Endothelial cell of umbilical vein (primary cell): ENCODE results near the gene UBC. TPM values are rescaled to one million over a fixed set of nuclear protein-coding genes. Genes with fewer than 3 reads are reported as not detected.

Experiments used
- BruUV-seq: library from RNA; stranded (reverse); fragments of 400-500 nt; replicated peaks from 2 replicates; lab custom pipeline; 2021; lab: Mats Ljungman, UMichigan
- CTCF ChIA-PET: fragments of 300-600, 350-600 bp; sonication (Branson Sonifier 250); formaldehyde crosslinking; loops from one replicate; lab custom pipeline; 2021; ENCODE audit warnings: antibody characterized with exemption, inconsistent platforms; lab: Charles Lee
- POLR2A ChIA-PET: fragments of 300-600, 350-600 bp; sonication (Branson Sonifier 250); formaldehyde crosslinking; loops from one replicate; lab custom pipeline; 2021; ENCODE audit warnings: antibody characterized with exemption, inconsistent platforms; lab: Charles Lee
- DNase-seq: peaks from one replicate; pipeline ENCODE4 v3.0.0-alpha.2; 2011; ENCODE audit warnings: low read depth, low spot score
- FAIRE-seq: peaks from 2 replicates; lab custom pipeline; 2011; peaks lifted over from hg19 to GRCh38; lab: Jason Lieb, UNC
- H2AFZ ChIP-seq: 2 replicates; pipeline ENCODE4 v1.6.0; 2012; ENCODE audit warnings: low read depth, low read length, control low read depth, inconsistent platforms
- H3K27ac ChIP-seq: 2 replicates; pipeline ENCODE4 v1.5.1; 2011; ENCODE audit warnings: low read depth, mild to moderate bottlenecking, control low read depth, low read length, moderate library complexity; ENCODE audit not compliant: insufficient read depth
- H3K27me3 ChIP-seq, 2 experiments: 2 replicates each; pipeline versions ENCODE4 v1.6.0 to v1.6.1; 2011; ENCODE audit warnings: low read length in 2 of 2, mixed read lengths in 1 of 2; ENCODE audit not compliant: control insufficient read depth in 2 of 2, insufficient read depth in 2 of 2
- H3K36me3 ChIP-seq, 2 experiments: 2 replicates in 1 of 2; 3 replicates in 1 of 2; pipeline ENCODE4 v1.5.1; 2011; ENCODE audit warnings: low read length in 2 of 2, mild to moderate bottlenecking in 1 of 2, moderate library complexity in 1 of 2; ENCODE audit not compliant: control insufficient read depth in 2 of 2, insufficient read depth in 2 of 2; ENCODE audit errors: extremely low read depth in 1 of 2
- H3K4me1 ChIP-seq: 3 replicates; pipeline ENCODE4 v1.5.1; 2011; ENCODE audit warnings: mild to moderate bottlenecking, low read length; ENCODE audit not compliant: control insufficient read depth, insufficient read depth; ENCODE audit errors: extremely low read depth
- H3K4me2 ChIP-seq: 2 replicates; pipeline ENCODE4 v1.6.1; 2011; ENCODE audit warnings: low read length, control low read depth, mixed read lengths; ENCODE audit not compliant: insufficient read depth
- H3K4me3 ChIP-seq, 3 experiments: fragments of 200-600 bp in 1 of 3; sonication (generic), shearing (Covaris generic) in 1 of 3; replicated peaks in 1 of 3; 2 replicates each; pipeline ENCODE4 v1.5.1; 2011 to 2016; ENCODE audit warnings: control low read depth in 3 of 3, low read length in 3 of 3, mild to moderate bottlenecking in 2 of 3, inconsistent platforms in 1 of 3, low read depth in 1 of 3, moderate library complexity in 1 of 3; ENCODE audit not compliant: insufficient read depth in 1 of 3
- H3K79me2 ChIP-seq: 2 replicates; pipeline ENCODE4 v1.6.0; 2012; ENCODE audit warnings: low read length, inconsistent platforms; ENCODE audit not compliant: control insufficient read depth, insufficient read depth
- H3K9ac ChIP-seq: replicated peaks from 2 replicates; pipeline ENCODE3; 2011; ENCODE audit warnings: low read length, control low read depth; ENCODE audit not compliant: insufficient read depth; ENCODE audit errors: extremely low read depth
- H3K9me1 ChIP-seq: replicated peaks from 3 replicates; pipeline ENCODE4 v1.6.0; 2011; ENCODE audit warnings: mild to moderate bottlenecking, low read length; ENCODE audit not compliant: control insufficient read depth, insufficient read depth; ENCODE audit errors: extremely low read depth
- H3K9me3 ChIP-seq: replicated peaks from 2 replicates; pipeline ENCODE4 v1.5.1; 2012; ENCODE audit warnings: low read length, inconsistent platforms; ENCODE audit not compliant: control insufficient read depth, insufficient read depth
- H4K20me1 ChIP-seq: replicated peaks from 2 replicates; pipeline ENCODE3; 2011; ENCODE audit warnings: mild to moderate bottlenecking, low read length; ENCODE audit not compliant: control insufficient read depth, insufficient read depth; ENCODE audit errors: extremely low read depth
- CTCF ChIP-seq, 2 donors: IDR thresholded peaks; 1 replicate in 1 of 2; 2 replicates in 1 of 2; pipeline ENCODE4 v1.5.1; 2011; ENCODE audit warnings: low read length in 2 of 2, mild to moderate bottlenecking in 2 of 2, moderate library complexity in 2 of 2, control low read depth in 1 of 2, inconsistent platforms in 1 of 2, low read depth in 1 of 2; ENCODE audit not compliant: insufficient read depth in 1 of 2; ENCODE audit errors: extremely low read depth in 1 of 2
- EZH2 ChIP-seq: IDR thresholded peaks from 2 replicates; pipeline ENCODE4 v1.6.1; 2012; ENCODE audit warnings: borderline replicate concordance, low read depth, mild to moderate bottlenecking, moderate library complexity, low read length, inconsistent platforms; ENCODE audit not compliant: severe bottlenecking
- FOS ChIP-seq: IDR thresholded peaks from 2 replicates; pipeline ENCODE4 v1.6.1; 2011; ENCODE audit warnings: mild to moderate bottlenecking, low read length, moderate library complexity, borderline replicate concordance; ENCODE audit not compliant: insufficient read depth
- GATA2 ChIP-seq: IDR thresholded peaks from 2 replicates; pipeline ENCODE4 v1.7.0; 2011; ENCODE audit warnings: low read depth, mild to moderate bottlenecking, moderate library complexity, mixed read lengths, low read length; ENCODE audit not compliant: insufficient read length, insufficient read depth
- JUN ChIP-seq: IDR thresholded peaks from 2 replicates; pipeline ENCODE4 v1.6.1; 2011; ENCODE audit warnings: borderline replicate concordance, low read depth; ENCODE audit not compliant: insufficient read length, insufficient read depth
- MAX ChIP-seq: IDR thresholded peaks from 2 replicates; pipeline ENCODE4 v1.6.1; 2011; ENCODE audit not compliant: insufficient read depth, insufficient read length
- MYC ChIP-seq: IDR thresholded peaks from one replicate; pipeline ENCODE4 v1.6.1; 2011; ENCODE audit warnings: mild to moderate bottlenecking, low read depth, low read length
- POLR2A ChIP-seq: IDR thresholded peaks from 2 replicates; pipeline ENCODE4 v1.6.1; 2012; ENCODE audit warnings: low read depth, mild to moderate bottlenecking, control low read depth, low read length
- POLR2AphosphoS5 ChIP-seq: IDR thresholded peaks from 2 replicates; pipeline ENCODE4 v1.6.1; 2012; ENCODE audit warnings: low read depth, mild to moderate bottlenecking, control low read depth, low read length, moderate library complexity; ENCODE audit not compliant: insufficient read depth
- dilution Hi-C: fragments of 300-500 bp; cut with MboI; formaldehyde crosslinking; loops from one replicate; pipeline ENCODE4 v1.15.0; 2019; ENCODE audit warnings: low sequenced_read_pairs; ENCODE audit not compliant: extremely low pct_ligation_motif_present
- intact Hi-C: fragments of 100-400 bp; cut with micrococcal nuclease; formaldehyde crosslinking; loops from one replicate; pipeline ENCODE4 v1.10.0; 2022
- polyA plus RNA-seq, 4 experiments: library from polyadenylated mRNA; depleted of rRNA in 3 of 4; stranded (reverse) in 3 of 4; unstranded in 1 of 4; fragments of >200 nt; gene quantifications; 2 replicates each; pipeline versions ENCODE4 v1.2.1 to v1.2.3, GENCODE V29; 2011 to 2012; ENCODE audit warnings: missing spikeins in 1 of 4
- total RNA-seq: library from RNA; stranded (reverse); gene quantifications from 2 replicates; pipeline ENCODE4 v1.2.3, GENCODE V29; 2021

UBC gene
- total and polyA plus RNA-seq, 2 donors (not counting 3 experiments of a cell fraction or from before 2014, with no cell fraction given): 875 to 1,305 TPM

GRCh38 chr12:124930586-124930985 is 16.1 kb upstream of the UBC start:
- Histone ChIP-seq H3K4me3 (no peak overlapping the region), H3K9me1 (no peaks in the 10 kb centered on the region), H3K4me1 (peaks cover 14% of the 10 kb centered on the region), H3K79me2 (no peaks in the 10 kb centered on the region), H3K4me2 (no peak overlapping the region), H3K36me3 (no peaks in the 10 kb centered on the region), H3K9me3 (no peaks in the 10 kb centered on the region), H2AFZ (no peak overlapping the region), H3K27ac (no peak overlapping the region), H4K20me1 (no peaks in the 10 kb centered on the region), H3K27me3 (no peaks in the 10 kb centered on the region), H3K9ac (no peak overlapping the region)
- CTCF ChIA-PET: interaction anchor here (0.7 kb wide), 1 partner anchor 24 kb away, joined by 3 read pairs; no protein-coding TSS in a partner anchor
- intact Hi-C loops: no loop called here
- POLR2A ChIA-PET: no interaction called here
- dilution Hi-C loops: no loop called here
- DNase-seq (no peak), FAIRE-seq (no peak)
- no TSS peak for BruUV-seq
- TF ChIP-seq EZH2: no peak
- TF ChIP-seq FOS: no peak
- no peak for TF ChIP-seq MYC

GRCh38 chr12:124929649-124930419 is 15.4 kb upstream of the UBC start:
- H3K9me1 ChIP-seq: no peaks in the 10 kb centered on the region
- H3K27ac ChIP-seq: peak overlapping the region; percentile 93
- FAIRE-seq (no peak), DNase-seq (no peak)
- H4K20me1 ChIP-seq: no peaks in the 10 kb centered on the region
- BruUV-seq: no TSS peak
- peaks cover 14% of the 10 kb centered on the region for H3K4me1 ChIP-seq
- TF ChIP-seq JUN (no peak), CTCF (IDR thresholded peaks at IDR 0.05; ENCODE audit: extremely low read depth in 1 of 2, insufficient read depth in 1 of 2, low read depth in 1 of 2, low read length in 2 of 2) (no peak), MYC (no peak), GATA2 (no peak), EZH2 (no peak), FOS (no peak), POLR2A (no peak), POLR2AphosphoS5 (no peak), MAX (no peak)
- POLR2A ChIA-PET: no interaction called here
- H3K27me3 ChIP-seq: no peaks in the 10 kb centered on the region
- no peaks in the 10 kb centered on the region for H3K9me3 ChIP-seq
- H3K79me2 ChIP-seq: no peaks in the 10 kb centered on the region
- H3K9ac ChIP-seq: no peak overlapping the region
- CTCF ChIA-PET: no interaction called here
- H2AFZ ChIP-seq: no peak overlapping the region
- no peak overlapping the region for H3K4me3 ChIP-seq
- dilution Hi-C loops (no loop called here), intact Hi-C loops (loop anchor here (5.0 kb wide), 1 partner anchor 363 kb away; the partner anchor contains the start of gene NCOR2)
- H3K4me2 ChIP-seq: no peak overlapping the region
- H3K36me3 ChIP-seq: no peaks in the 10 kb centered on the region
